Activated CD4-positive, alpha-beta T cell treated with anti-CD3 and anti-CD28 coated beads for 24 hours (primary cell): ENCODE data around the gene CETP.

Source experiments
- DNase-seq, 2 donors: peaks; one replicate each; pipeline ENCODE4 v3.0.0-alpha.2; 2020; ENCODE audit warnings: low read depth in 2 of 2

Gene CETP, protein sequence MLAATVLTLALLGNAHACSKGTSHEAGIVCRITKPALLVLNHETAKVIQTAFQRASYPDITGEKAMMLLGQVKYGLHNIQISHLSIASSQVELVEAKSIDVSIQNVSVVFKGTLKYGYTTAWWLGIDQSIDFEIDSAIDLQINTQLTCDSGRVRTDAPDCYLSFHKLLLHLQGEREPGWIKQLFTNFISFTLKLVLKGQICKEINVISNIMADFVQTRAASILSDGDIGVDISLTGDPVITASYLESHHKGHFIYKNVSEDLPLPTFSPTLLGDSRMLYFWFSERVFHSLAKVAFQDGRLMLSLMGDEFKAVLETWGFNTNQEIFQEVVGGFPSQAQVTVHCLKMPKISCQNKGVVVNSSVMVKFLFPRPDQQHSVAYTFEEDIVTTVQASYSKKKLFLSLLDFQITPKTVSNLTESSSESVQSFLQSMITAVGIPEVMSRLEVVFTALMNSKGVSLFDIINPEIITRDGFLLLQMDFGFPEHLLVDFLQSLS

DNA sequence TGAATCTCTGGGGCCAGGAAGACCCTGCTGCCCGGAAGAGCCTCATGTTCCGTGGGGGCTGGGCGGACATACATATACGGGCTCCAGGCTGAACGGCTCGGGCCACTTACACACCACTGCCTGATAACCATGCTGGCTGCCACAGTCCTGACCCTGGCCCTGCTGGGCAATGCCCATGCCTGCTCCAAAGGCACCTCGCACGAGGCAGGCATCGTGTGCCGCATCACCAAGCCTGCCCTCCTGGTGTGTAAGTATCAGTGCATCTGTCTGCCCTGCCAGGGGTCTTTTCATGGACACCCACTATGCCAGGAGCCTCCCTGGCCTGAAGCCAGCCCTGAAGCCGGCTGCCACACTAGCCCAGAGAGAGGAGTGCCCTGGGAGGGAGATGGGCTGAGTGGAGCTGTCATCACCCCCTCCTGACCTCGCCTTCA lies at the start of gene CETP:
Gene CETP (plus strand): TSS at position 100 of the 431 bp plus-strand sequence. CDS start 30 bp downstream, at position 130.
- no peak for DNase-seq

DNA sequence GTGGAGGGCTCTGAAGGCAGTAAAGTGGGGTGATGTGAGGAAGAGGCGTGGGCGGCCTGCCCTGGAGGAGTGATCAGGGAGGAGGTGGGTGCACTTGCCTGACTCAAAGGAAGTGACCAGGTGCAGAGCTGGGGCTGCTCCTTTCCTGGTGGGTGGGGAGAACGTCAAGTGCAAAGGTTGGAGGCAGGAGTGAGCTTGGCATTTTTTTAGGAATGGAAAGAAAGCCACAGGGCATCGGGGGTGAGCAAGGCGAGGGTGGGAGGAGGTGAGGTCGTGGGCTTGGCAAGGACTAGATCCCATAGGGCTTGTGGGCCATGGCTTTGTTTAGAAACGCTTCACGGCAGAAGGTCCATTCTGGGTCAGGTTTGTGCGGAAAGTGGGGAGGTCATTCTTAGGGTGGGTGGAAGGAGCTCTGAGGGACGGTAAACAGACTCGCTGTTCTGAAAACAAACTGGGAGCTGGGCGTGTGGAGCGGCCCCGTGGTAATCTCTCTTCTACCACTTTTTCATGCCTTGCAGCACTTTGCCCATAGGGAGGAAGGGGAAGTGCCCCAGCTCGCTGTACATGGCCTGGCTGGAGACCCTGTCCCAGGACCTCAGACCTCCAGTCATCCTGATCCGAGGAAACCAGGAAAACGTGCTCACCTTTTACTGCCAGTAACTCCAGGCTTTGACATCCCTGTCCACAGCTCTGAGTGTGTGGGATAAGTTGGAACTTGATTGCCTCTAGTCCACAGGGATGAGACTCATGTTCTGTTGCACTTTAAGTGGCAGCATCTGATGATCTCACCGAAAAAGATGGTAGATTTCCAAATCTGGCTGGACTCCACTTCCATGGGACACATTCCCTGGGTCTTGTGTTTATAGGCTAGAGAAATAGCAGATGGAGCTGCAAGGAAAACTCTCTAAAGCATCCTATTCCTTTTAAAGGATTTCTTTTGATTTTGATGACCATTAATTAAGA lies 48.7 kb upstream of the CETP start:
- DNase-seq = no peak

DNA sequence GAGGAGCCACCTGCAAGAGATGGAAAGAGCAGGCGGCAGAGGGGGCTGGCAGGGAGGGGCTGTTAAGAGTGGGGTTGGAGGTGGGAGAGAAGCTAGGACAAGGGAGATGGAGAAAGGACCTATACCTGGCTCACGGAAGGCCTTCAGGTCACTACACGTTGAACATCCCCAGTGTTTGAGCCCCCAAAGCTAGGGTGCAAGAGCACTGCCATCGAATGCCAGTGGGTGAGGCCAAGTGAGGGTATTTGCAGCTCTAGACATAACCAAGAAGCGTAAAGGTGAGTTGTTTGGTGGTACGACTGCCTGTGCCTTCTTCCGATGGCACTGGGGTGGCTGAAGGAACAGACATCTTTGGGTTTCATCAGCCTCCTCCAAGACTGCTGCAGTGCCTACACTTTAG lies 46.9 kb upstream of the CETP start:
- no peak for DNase-seq

DNA sequence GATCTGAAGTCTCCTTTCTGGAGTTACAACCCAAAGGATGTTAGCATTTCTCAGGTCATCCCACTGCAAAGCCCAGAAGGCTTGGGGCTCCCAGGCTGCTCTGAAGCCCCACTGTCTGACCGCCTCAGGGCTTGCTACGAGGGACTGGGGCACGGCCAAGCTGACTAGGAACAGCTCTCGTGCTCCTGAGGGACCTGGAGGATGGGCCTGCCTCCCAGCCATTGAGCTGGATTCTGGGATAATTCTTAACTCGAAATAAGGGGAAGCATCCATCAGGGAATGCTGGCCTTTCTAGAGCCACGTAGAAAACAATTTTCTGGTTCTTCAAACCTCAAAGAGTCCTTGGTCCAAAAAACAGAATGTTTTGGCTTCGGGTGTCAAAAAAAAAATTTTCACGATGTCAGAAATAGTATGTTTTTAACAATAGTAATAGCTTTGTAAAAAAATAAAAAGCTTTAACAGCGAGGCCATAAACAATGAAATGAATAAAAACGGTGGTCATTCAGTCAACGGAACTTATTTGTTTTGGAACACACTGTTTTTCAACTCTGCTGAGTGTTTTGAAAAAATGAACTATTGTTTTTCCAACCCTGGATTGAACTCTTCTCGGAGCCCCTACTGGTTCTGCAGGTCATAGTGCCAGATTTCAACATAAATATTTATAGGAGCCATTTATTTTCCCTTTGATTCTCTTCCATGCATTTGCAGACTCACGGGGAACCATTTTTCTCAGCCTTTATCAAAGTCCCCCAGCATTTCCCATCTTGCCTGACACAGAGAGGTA lies 46.2 kb upstream of the CETP start:
- DNase-seq = no peak

DNA sequence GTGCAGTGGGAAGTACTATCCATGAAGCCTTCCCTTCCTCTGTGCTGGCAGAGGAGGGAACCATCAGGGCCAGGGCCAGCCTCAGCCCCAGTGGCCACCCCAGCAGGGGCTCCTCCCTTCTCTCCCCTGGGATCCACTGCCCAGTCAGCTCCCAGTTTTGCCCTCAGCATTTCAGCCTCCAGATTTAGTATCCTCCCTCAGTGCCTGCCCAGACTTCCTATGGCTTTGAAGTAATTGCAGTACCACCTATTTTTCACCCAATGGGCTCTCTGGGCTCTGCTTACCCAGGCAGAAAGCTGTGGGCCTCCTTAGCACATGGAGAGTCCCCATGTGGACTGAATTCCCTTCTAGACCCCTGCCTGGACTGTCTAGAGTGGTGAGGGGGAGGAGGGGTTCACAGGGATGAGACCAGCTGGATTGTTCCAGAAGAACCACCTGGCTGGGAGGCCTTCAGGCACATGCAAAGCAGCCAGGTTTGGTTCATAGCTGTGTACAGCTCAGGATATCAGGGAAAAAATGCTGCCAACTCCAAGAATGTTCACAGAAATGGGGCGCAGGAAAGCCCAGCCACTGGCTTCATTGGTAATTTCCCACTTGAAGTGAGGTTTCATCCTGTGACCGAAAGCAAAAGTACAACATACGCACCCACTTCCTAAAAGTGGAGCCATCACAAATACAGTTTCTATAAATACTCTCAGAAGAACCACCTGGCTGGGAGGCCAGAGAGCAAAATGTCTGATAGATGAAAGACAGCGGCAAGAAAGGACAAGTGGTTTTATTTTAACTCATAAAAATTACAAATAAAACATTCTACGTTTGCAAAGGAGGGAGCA lies 45.0 kb upstream of the CETP start:
- DNase-seq = no peak

DNA sequence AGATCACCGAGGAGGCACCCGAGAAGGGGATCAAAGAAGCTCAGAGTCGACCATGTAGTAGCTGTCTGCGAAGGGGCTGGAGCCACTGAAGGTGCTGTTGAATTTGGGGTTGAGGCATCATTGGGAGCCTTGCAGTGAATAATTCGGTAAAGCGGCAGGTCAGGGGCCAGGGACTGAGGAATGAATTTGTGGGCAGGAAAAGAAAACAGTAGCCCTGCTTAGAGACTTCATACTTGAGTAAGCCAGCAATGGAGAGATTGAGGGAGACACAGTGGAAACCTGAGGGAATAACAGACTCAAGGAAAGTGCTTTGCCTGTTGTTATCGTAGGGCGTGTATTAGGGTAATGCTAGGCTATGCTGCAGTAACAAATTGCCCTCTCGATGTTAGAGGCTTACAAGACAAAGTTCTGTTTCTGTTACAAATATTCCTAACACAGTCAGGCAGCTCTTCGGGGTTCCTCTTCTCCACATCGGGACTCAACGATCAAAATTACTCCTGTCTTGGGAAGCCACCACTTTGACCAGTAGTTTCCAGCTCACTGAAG lies 43.2 kb upstream of the CETP start:
- no peak for DNase-seq

DNA sequence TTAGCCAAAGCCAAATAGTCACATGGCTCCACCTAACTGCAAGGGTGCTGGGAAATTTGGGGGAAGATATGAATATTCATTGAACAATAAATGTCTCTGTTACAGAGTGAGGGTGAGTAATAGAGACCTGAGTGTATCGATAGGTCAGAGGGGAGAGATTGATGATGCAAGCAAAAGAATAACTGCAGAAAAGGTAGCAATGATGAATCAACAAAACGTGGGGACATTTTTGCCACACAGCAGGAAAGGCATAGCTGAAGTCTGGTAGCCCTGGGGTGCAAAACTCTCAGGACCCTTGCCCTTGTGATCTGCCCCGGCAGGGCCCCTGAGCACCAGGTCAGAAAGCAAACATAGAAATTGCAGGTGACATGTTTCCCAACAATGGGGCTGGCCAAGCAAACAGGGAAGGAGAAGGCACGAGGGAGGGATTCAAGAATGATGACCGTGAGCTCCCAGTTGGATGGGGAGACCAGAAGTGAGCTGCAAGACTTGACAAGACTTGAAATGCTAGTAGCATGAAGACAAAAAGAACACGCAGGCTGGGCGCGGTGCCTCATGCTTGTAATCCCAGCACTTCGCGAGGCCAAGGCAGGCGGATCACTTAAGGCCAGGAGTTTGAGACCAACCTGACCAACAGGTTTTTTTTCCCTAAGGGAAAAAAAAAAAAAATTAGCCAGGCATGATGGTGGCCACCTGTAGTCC lies 42.5 kb upstream of the CETP start:
- no peak for DNase-seq

DNA sequence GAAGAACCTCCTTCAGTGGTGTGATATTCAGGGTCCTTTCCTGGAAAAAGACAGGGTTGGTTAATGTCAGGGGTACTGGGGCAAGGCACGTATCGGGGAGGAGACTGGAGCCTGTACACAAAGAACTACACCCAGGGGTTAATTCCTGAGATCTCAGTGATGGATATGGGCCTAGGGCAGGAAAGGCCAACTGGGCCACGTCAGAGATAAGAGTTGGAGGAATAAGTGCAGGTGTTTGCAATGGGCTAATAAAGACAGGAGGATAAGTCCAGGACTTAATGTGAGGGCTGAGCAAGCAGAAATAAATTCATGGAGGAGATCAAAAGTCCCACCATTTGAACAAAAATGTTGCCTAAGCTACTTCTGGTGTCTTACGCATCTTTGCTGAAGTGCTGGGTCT lies 40.2 kb upstream of the CETP start:
- no peak for DNase-seq

DNA sequence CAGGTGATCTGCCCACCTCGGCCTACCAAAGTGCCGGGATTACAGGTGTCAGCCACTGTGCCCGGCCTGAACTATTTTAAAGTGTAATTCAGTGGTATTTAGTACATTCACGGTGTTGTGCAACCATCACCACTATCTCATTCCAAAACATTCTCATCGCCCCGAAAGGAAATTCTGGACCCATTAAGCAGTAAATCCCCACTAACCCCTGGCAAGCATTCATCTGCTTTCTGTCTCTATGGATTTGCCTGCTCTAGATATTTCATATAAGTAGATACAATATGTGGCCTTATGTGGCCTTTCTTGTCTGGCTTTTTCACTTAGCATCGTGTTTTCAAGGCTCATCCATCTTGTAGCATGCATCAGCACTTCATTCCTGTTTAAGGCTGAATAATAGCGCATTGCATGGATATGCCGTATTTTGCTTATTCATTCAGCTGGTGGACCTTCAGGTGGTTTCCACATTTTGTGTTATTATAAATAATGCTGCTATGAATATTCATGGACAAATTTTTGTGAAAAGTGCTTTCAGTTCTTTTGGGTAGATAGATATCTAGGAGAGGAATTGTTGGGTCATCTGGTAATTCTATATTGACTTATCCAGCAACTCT lies 38.2 kb upstream of the CETP start:
- DNase-seq = no peak

DNA sequence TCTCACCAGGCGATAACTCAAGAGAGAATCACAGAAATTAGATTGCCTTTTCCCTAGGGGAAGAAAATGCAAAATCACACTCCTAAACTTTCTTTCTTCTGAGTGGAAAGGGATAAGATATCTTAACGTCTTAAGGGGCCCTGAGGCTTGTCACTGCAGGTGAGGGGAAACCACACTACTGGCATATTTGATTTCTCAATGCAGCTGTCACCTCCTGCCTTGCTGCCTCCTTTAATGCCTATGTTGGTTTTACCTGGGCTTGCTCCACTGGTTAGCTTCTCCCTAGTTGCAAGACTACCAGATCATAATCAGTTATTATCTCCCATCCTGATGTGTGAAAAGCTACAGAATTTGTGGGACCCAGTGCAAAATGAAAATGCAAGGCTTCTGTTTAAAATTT lies 34.3 kb upstream of the CETP start:
- no peak for DNase-seq

DNA sequence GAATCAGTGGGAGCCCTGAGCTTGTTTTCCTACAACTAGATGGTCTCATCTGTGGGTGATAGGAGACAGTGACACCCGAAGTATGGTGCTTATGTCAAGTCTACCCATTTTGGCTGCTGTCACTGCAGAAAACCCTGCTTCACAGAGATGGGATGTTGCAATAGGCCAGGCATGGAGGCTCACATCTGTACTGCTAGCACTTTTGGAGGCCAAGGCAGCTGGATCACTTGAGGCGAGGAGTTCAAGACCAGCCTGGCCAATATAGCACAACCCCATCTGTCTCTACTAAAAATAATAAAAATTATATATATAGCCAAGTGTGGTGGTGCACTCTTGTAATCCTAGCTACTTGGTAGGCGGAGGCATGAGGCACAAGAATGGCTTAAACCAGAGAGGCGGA lies 32.1 kb upstream of the CETP start:
- no peak for DNase-seq

DNA sequence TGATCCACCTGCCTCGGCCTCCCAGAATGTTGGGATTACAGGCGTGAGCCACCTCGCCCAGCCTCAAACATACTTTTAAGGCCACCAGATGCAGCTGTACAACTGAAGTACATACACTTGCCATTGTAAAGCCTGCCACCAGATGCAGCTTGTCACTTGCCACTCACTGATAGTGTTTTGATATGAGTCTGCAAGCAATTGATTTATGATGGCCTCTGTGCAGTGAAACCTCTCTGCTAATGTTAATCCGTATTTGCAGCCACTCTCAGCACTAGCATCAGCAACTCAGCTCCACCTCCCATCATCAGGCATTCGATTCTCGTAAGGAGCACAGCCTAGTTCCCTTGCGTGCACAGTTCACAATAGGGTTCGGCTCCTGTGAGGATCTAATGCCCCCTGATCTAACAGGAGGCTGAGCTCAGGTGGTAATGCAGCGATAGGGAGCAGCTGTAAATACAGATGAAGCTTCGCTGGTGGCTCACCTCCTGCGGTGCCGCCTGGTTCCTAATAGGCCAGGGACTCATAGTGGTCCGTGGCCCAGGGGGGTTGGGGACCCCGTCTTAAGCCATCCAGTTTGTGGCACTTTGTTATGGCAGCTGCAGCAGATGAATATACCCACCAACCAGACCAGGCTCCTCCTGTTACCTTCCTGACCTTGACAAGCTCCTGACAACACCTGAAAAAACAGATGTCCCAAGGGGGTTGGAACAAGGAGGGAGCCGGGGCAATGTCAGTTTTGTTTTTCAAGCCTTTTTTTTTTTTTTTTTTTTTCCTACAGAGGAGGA lies 31.1 kb upstream of the CETP start:
- DNase-seq = no peak

DNA sequence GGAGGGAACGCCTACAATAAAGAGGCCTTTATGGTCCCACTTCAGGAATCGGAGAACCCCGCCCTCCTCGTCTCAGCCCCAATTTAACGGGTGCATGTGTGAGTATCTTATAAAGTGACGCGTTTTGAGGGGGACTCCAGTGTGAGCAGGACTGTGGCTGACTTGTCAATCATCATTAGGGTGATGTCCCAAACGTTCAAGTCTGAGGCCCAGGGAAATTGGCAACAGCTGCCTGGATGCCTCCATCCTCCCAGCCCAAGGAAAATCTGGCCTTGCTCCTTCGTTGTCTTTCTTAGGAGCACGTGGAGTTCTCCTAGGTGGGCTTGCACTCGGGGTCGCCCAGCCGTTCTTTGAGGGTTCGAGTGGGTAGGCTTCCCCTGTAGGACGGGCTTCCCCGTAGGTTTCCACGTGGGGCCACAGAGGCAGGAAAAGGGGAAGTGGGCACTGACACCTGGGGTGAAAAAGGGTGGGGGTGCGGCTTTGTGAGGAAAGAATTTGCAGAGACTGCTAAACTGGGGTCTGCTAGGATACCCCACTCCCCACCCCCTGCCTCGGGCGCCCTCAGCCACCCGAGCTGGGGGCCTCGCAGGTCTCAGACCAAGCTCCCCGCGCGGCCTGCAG lies 30.4 kb upstream of the CETP start:
- DNase-seq = no peak

DNA sequence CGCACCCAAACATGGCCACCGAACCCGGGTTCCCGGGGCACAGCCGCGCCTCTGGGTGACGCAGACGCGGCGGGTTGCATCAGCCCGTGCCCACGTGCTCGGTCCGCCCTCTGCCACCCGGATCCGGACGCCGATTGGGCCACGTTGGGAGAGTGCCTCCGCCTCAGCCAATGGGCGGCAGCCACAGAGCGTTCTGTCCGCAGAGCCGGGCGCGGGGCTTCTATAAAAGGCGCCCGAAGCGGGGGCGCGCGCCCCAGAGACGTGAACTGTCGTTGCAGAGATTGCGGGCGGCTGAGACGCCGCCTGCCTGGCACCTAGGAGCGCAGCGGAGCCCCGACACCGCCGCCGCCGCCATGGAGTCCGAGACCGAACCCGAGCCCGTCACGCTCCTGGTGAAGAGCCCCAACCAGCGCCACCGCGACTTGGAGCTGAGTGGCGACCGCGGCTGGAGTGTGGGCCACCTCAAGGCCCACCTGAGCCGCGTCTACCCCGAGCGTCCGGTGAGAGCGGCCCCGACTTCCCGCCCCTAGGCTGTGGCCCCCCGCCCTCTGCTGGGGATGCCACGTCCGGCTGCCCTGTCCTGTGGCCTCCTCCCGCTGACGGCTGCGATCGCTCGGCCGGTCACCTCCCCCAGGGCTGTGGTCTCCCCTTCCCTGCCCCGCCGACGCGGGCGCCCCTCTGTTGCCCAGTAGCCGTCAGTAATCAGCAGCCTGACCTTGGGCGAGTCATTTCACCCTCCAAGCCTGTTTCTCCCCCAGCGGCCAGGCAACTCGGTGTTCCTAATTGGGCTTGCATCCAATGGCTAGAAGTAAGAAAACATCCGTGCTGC lies 29.6 kb upstream of the CETP start, which contains the start of gene HERPUD1:
Gene HERPUD1 (plus strand): TSS at position 251 of the 829 bp plus-strand sequence. CDS start 103 bp downstream, at position 354.
- DNase-seq = peak; percentile 96 to 98

DNA sequence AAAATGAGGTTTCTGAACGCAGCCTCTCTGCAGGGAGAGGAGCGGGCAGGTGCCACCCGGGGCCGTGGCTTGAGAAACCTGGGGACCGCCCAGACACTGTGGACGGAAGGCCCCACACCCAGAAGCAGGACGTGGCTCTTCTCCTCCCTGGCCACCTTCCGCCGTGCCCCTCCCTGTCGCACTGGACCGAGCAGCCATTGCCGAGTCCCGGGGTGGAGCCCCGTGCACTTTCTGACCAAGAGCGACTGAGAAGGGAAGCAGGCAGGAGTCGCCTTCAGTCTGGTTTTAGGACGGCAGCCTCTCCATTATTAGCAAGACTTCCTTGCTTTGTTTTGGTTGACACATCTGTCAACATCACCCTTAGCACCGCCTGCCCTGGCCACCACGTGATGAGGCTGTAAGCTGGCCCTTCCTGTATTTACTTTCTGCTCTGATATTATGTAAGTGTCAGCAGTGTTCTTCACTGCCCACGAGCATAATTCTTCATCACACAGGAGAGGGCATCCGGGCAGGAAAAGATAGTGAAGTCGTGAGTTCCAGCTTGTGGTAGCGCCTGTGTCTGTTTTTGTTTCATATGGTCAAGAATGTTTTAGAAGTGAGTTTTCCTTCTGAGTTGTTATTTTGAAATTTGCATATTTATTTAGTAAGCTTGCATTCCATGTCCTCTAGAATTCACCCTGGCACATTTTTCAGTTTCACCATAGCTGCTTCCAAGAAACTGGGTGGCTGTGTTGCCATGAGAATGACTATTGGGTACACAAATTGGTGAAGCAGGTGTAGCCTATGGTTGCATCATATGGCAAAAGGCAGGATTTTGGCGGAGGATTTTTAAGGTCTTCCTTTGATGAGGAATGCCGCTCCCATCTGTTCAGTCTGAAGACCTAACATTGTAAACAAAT lies 28.8 kb upstream of the CETP start:
- no peak for DNase-seq
